Fibroblast of pulmonary artery (primary cell): ENCODE results near the gene PLEK2.

ENCODE experiments used
- DNase-seq: peaks from one replicate; pipeline ENCODE4 v3.0.0-alpha.2; 2010; ENCODE audit warnings: low read depth
- H3K4me3 ChIP-seq: replicated peaks from 2 replicates; pipeline ENCODE4 v1.5.1; 2011; ENCODE audit warnings: low read depth, mild to moderate bottlenecking, control low read depth, low read length, moderate library complexity
- TF ChIP-seq, protein P1 (sequence below): IDR thresholded peaks from 2 replicates; pipeline ENCODE4 v1.5.1; 2011; ENCODE audit warnings: mild to moderate bottlenecking, control low read depth, low read length, inconsistent platforms; ENCODE audit errors: missing control alignments

Gene PLEK2

DNA sequence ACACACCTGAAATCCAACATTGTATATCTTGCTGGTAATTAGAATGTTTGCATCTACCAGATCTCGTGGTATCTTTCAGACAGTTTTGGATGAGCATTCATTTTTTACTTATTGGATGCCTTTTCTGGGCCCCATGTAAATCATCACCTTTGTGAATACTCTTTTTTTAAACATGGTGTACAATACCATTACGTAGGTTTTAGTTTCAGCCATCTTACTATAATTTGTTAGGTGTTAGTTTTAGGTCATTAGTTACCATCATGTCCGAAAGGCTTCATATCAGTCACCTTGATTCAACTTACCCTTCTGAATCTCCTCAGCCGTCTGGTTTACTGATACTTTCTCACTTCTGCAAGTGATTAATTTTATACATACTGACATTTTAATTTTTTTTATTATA, 46.5 kb downstream of the PLEK2 start:
- H3K4me3 ChIP-seq, result no peak overlapping the region
- DNase-seq, result no peak
- TF ChIP-seq, protein P1, sequence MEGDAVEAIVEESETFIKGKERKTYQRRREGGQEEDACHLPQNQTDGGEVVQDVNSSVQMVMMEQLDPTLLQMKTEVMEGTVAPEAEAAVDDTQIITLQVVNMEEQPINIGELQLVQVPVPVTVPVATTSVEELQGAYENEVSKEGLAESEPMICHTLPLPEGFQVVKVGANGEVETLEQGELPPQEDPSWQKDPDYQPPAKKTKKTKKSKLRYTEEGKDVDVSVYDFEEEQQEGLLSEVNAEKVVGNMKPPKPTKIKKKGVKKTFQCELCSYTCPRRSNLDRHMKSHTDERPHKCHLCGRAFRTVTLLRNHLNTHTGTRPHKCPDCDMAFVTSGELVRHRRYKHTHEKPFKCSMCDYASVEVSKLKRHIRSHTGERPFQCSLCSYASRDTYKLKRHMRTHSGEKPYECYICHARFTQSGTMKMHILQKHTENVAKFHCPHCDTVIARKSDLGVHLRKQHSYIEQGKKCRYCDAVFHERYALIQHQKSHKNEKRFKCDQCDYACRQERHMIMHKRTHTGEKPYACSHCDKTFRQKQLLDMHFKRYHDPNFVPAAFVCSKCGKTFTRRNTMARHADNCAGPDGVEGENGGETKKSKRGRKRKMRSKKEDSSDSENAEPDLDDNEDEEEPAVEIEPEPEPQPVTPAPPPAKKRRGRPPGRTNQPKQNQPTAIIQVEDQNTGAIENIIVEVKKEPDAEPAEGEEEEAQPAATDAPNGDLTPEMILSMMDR, result no peak

DNA sequence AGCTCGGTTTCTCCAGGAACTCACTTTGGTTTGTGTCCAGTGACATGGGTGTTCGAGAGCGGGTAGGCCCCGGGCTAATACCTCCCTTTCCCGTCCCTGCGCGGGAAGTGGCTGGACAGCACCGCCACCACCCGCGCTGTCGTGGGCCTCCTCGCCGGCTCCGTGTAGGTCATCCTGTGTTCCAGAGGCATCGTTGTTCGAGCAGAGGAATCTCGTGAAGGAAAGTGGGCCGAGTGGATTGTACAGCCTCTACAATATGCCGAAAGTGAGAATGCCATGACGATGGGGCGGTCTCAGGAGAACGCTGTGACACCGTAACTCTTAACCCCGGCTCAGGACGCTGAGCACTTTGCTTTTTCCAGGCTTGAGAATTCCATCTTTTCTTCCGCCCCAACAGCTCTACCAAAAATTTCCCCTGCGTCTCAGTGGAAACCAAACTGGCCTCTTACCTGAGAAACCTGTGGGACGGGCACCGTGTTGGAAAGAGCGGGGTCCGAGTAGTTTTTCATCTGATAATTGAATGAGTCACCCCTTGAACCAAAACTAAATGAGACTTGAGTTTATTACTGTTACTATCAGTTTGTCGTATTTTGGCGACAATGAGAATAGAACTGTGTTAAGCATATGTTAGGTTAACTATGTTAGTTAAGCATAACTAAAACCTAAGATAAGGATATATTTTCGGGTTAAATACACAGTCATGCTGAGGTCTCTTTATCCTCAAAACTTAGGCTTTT, 51.3 kb downstream of the PLEK2 start:
- peak overlapping the region; percentile 98 for H3K4me3 ChIP-seq
- TF ChIP-seq, protein P1, result no peak
- DNase-seq, result no peak

DNA sequence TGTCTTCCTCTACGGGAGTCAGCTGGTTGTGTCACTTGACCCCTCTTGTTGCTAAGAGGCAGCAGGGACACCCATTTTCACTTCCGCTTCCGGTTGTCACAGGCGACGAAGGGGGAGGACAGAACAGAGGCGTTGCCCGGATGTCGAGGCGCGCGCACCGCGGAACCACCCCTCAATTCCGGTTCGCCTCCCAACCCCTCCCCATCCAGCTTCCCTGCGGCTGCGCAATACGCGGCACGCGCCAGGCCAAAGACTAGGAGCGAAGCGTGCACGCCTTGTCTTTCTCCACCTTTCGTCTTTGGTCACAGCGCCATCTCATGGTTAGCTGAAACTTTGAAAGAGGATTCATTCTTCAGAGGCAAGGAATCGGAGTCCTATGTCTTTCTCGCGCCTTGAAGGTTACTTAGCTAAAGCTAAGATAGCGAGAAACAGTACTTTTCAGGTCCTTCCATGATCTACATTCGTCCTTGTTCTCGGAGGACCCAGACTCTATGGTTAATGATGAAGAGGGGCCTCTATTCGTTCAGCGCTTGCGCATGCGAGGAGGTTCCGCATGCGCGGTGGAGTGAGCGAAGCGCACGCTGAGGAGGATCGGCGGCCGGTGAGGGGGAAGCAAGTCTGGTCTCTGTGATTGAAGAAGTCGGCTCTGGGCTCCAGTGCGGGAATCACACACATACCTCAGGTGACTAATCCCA, 52.0 kb downstream of the PLEK2 start, which contains the start of the genes ATP6V1D and EIF2S1:
Gene ATP6V1D, minus strand, starts transcription at position 30 of the 695 bp plus-strand sequence. CDS start 106 bp downstream, outside the sequence.
Gene EIF2S1, plus strand, starts transcription at position 554 of the 695 bp plus-strand sequence. CDS start 4,440 bp downstream, outside the sequence.
- H3K4me3 ChIP-seq, result peak within 1 kb of the TSS; percentile 98
- TF ChIP-seq, protein P1, result peak; percentile 98
- DNase-seq, result peak; percentile 99

DNA sequence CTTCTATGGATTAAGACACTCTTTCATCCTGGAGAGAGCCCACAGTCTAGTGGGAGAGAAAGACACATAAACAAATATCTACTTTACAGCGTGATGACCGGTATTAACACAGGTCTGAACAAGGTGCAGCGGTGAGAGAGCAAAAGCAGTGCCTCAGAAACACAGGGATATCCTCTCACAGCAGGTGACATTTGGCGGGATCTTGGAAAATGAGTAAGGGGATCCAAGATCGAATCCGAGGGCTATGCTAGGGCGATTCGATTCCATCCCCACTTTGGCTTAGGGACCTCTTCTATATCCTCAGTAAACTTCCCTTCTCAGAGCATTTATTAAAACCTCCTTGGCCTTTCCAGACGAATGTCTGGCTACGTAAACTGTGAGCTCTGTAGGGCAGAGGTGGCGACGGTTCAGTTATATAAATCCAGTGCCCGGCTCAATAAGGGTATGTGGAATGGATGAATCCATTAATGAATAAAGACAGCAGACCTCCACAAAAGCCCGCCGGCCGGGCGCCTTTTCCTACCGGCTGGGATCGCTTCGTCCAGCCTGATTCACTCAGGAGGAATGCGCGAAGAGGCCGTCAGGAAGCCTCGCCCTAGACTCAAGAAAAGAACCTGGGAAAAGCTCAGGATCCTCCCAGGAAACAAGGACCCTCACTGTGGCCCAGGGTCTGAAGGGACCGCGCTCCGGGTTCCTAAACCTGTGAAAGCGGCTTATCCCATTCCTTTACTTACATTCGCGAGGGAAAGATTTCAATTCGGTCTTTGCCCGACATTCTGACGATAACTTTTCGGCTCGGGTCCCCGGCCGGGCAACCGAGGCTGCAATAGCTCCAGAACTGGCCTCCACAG, 52.8 kb downstream of the PLEK2 start:
- peak; percentile 66 for DNase-seq
- TF ChIP-seq, protein P1, result no peak

DNA sequence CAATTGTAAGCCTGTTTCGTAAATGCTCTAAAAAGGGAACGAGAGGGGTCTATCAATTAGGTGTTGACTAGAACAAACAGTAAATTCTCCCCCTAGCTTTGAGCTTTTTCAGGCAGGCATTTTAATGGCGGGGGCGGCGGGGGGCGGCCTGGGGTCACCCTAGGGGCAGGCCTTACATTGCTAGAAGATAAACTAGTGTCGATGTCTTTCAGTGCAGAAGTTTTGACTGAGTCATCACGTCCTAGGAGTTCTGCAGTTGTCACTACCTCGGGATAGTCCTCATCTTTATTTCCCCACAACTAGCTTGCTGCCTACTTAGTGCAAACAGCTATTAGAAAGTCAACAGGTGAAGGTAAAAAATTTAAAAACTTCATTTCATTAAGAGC, 54.0 kb downstream of the PLEK2 start:
- peak overlapping the region; percentile 98 for H3K4me3 ChIP-seq
- TF ChIP-seq, protein P1, result no peak
- DNase-seq, result no peak

More for the DNA sequence above, 52.8 kb downstream of the PLEK2 start:
- H3K4me3 ChIP-seq, result peak overlapping the region; percentile 98

DNA sequence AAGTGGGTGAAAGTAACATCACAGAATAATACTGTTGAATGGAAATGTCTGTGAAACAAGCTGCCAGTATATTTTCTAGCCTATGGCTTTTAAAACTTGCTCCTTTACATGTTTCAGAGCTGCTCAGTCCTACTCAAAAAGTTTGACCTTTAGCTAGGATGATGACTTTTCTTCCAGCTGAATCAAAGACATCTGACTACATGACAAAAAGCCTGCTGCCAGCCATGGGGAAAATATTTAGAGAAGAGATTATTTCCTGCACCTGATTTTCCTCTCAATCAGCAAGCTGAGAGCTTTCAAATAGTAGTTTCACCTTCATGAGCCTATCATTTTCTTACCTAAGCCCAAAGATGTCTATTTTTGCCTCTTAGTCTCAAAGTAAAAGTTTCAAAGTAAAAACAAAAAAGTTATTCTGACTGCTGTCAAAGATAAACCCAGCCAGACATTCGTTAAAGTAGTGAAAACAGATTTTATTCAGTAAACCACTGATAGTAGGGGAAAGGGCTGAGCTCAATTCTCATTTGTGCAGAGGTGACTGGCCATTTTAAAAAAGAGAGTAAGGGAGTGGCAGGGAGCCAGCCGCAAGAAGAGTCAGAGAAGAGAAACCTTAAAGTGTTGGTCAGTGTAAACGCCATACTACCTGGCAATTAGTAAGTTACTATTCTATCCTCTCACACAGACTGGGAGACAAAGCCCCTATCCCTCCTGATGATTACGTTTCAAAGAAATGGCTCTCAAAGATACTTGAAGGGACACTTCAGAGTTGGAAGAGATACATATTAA, 54.6 kb downstream of the PLEK2 start:
- no peak for DNase-seq
- H3K4me3 ChIP-seq, result peak overlapping the region; percentile 98
- TF ChIP-seq, protein P1, result no peak
